Fibroblast of the aortic adventitia (primary cell): Measurements from ENCODE around the gene MRPL36. TPM values are rescaled to one million over a fixed set of nuclear protein-coding genes. Genes with fewer than 3 reads are reported as not detected.
"Not testable (repeated sequence)": the region's sequence is repeated elsewhere in the genome, so short reads cannot be mapped to it uniquely, and the experiment has no call there.

Source experiments
- DNase-seq: peaks from one replicate; pipeline ENCODE4 v3.0.0-alpha.2; 2010; ENCODE audit warnings: low read depth
- H3K4me3 ChIP-seq: 2 replicates; pipeline ENCODE4 v1.5.1; 2011; ENCODE audit warnings: low read depth, mild to moderate bottlenecking, control low read depth, low read length, moderate library complexity
- CTCF ChIP-seq: IDR thresholded peaks from 2 replicates; pipeline ENCODE4 v1.5.1; 2011; ENCODE audit warnings: mild to moderate bottlenecking, low read length, control low read depth, inconsistent platforms; ENCODE audit not compliant: insufficient read depth
- total RNA-seq: library from RNA; depleted of rRNA; stranded (reverse); fragments of >200 nt; gene quantifications from 2 replicates; pipeline ENCODE4 v1.2.3, GENCODE V29; 2012; ENCODE audit warnings: low replicate concordance

Gene MRPL36
- 3.8 and 47.9 TPM in 2 replicates for total RNA-seq

GRCh38 chr5:1799602-1800471 lies at the start of gene MRPL36:
MRPL36 (minus strand) TSS chr5:1799837; CDS start chr5:1798935, 902 bp downstream.
- TF ChIP-seq CTCF = no peak
- peak; percentile 86 for DNase-seq
- H3K4me3 ChIP-seq = peak within 1 kb of the TSS; percentile 92

GRCh38 chr5:1847611-1848010 lies 48.0 kb upstream of the MRPL36 start:
- DNase-seq = no peak
- no peak for TF ChIP-seq CTCF

GRCh38 chr5:1847056-1847455 lies 47.4 kb upstream of the MRPL36 start:
- no peak for DNase-seq
- TF ChIP-seq CTCF = no peak

More at GRCh38 chr5:1847611-1848010, 48.0 kb upstream of the MRPL36 start:
- H3K4me3 ChIP-seq = no peak overlapping the region

GRCh38 chr5:1846583-1846982 lies 46.9 kb upstream of the MRPL36 start:
- no peak for DNase-seq
- no peak for TF ChIP-seq CTCF
- H3K4me3 ChIP-seq = no peak overlapping the region

More at GRCh38 chr5:1847056-1847455, 47.4 kb upstream of the MRPL36 start:
- H3K4me3 ChIP-seq = no peak overlapping the region

- H3K4me3 ChIP-seq = no peak overlapping the region
- no peak for TF ChIP-seq CTCF
- no peak for DNase-seq
Observed at GRCh38 chr5:1845696-1846095, 46.1 kb upstream of the MRPL36 start.

- DNase-seq = no peak
- TF ChIP-seq CTCF = no peak
- no peak overlapping the region for H3K4me3 ChIP-seq
Observed at GRCh38 chr5:1844708-1845436, 45.2 kb upstream of the MRPL36 start.

GRCh38 chr5:1843761-1844160 lies 44.1 kb upstream of the MRPL36 start:
- DNase-seq, H3K4me3 ChIP-seq: not testable (repeated sequence)
